ENCODE data around the gene EBF4. TPM values are rescaled to one million over a fixed set of nuclear protein-coding genes. Genes with fewer than 3 reads are reported as not detected.

Gene EBF4
- total RNA-seq, 1 experiment from 2014 or later: 2.7 TPM

GRCh38 chr20:2754424-2754823, 61.8 kb downstream of the EBF4 start:
- DNase-seq (ENCODE audit: low spot score): no peak
- Mint-ChIP-seq H3K4me3 (no peak overlapping the region), H3K36me3 (no peaks in the 10 kb centered on the region), H3K9me3 (no peaks in the 10 kb centered on the region), H3K4me1 (peaks cover 26% of the 10 kb centered on the region), H3K27ac (no peak overlapping the region), H3K27me3 (ENCODE audit: low read depth) (peaks cover 57% of the 10 kb centered on the region)
- ChIA-PET POLR2A (no interaction called here), CTCF (interaction anchor here (0.6 to 7.3 kb wide), 7 partner anchors 8 to 163 kb away, joined by 3 to 120 read pairs (median 4); partner anchors contain the start of gene CPXM1)
- no peak for ATAC-seq
- TF ChIP-seq SMAD4 (CRISPR knock-in tag; IDR thresholded peaks at IDR 0.05) (no peak), JUN (CRISPR knock-in tag; IDR thresholded peaks at IDR 0.05) (no peak), FOXK1 (CRISPR knock-in tag; IDR thresholded peaks at IDR 0.05) (no peak), TEAD4 (CRISPR knock-in tag; IDR thresholded peaks at IDR 0.05) (no peak), ZNF671 (CRISPR knock-in tag; IDR thresholded peaks at IDR 0.05) (no peak), ATF3 (CRISPR knock-in tag; conservative IDR thresholded peaks at IDR 0.05) (no peak), HMGXB4 (CRISPR knock-in tag; IDR thresholded peaks at IDR 0.05) (no peak), GABPB1 (CRISPR knock-in tag; IDR thresholded peaks at IDR 0.05) (no peak)

GRCh38 chr20:2755451-2756055, 63.0 kb downstream of the EBF4 start:
- Mint-ChIP-seq H3K36me3 (no peaks in the 10 kb centered on the region), H3K9me3 (no peaks in the 10 kb centered on the region), H3K4me3 (no peak overlapping the region), H3K27me3 (ENCODE audit: low read depth) (peaks cover 46% of the 10 kb centered on the region), H3K27ac (no peak overlapping the region), H3K4me1 (peaks cover 16% of the 10 kb centered on the region)
- POLR2A ChIA-PET: interaction anchor here (0.7 to 1.0 kb wide), 3 partner anchors 67 to 103 kb away, joined by 3 read pairs; partner anchors contain the start of gene NOP56
- CTCF ChIA-PET: interaction anchor here (0.5 to 7.3 kb wide), 52 partner anchors 8 to 379 kb away, joined by 3 to 120 read pairs (median 4); partner anchors contain the start of genes C20orf141, CPXM1, PCED1A and TMEM239
- DNase-seq (ENCODE audit: low spot score): no peak
- TF ChIP-seq E2F4 (CRISPR knock-in tag; IDR thresholded peaks at IDR 0.05; ENCODE audit: borderline replicate concordance, low read depth) (no peak), ZBTB21 (CRISPR knock-in tag; IDR thresholded peaks at IDR 0.05; ENCODE audit: borderline replicate concordance) (no peak), ZNF281 (CRISPR knock-in tag; IDR thresholded peaks at IDR 0.05) (no peak), E2F1 (CRISPR knock-in tag; IDR thresholded peaks at IDR 0.05) (no peak), PREB (CRISPR knock-in tag; IDR thresholded peaks at IDR 0.05; ENCODE audit: borderline replicate concordance) (no peak)
- no peak for ATAC-seq
